ENCODE measurements around the gene DYSF.
"Not testable (repeated sequence)": the region's sequence is repeated elsewhere in the genome, so short reads cannot be mapped to it uniquely, and the experiment has no call there.

The DYSF gene

GRCh38 chr2:71633086-71633485, 179.7 kb downstream of the DYSF start:
- DNase-seq (ENCODE audit: low read depth in 4 of 4, low spot score in 1 of 4) = no peak

- DNase-seq (ENCODE audit: low read depth in 4 of 4, low spot score in 1 of 4) = no peak
Measured at GRCh38 chr2:71634567-71634966, 181.2 kb downstream of the DYSF start.

- no peak for DNase-seq (ENCODE audit: low read depth in 4 of 4, low spot score in 1 of 4)
Measured at GRCh38 chr2:71635798-71636197, 182.4 kb downstream of the DYSF start.

- DNase-seq (ENCODE audit: low read depth in 4 of 4, low spot score in 1 of 4) = no peak
Measured at GRCh38 chr2:71637168-71637567, 183.8 kb downstream of the DYSF start.

GRCh38 chr2:71637736-71638135, 184.4 kb downstream of the DYSF start:
- DNase-seq (ENCODE audit: low read depth in 4 of 4, low spot score in 1 of 4) = no peak

- DNase-seq (ENCODE audit: low read depth in 4 of 4, low spot score in 1 of 4) = no peak
Measured at GRCh38 chr2:71639735-71640134, 186.4 kb downstream of the DYSF start.

GRCh38 chr2:71640489-71640888, 187.1 kb downstream of the DYSF start:
- DNase-seq (ENCODE audit: low read depth in 4 of 4, low spot score in 1 of 4) = no peak

- no peak for DNase-seq (ENCODE audit: low read depth in 4 of 4, low spot score in 1 of 4)
Measured at GRCh38 chr2:71643674-71644357, 190.5 kb downstream of the DYSF start.

- DNase-seq (ENCODE audit: low read depth in 4 of 4, low spot score in 1 of 4) = no peak
Measured at GRCh38 chr2:71646028-71646427, 192.7 kb downstream of the DYSF start.

GRCh38 chr2:71647356-71647755, 194.0 kb downstream of the DYSF start:
- no peak for DNase-seq (ENCODE audit: low read depth in 4 of 4, low spot score in 1 of 4)

- no peak for DNase-seq (ENCODE audit: low read depth in 4 of 4, low spot score in 1 of 4)
Measured at GRCh38 chr2:71655498-71655897, 202.1 kb downstream of the DYSF start.

- DNase-seq (ENCODE audit: low read depth in 4 of 4, low spot score in 1 of 4) = not testable (repeated sequence)
Measured at GRCh38 chr2:71658256-71658655, 204.9 kb downstream of the DYSF start.

GRCh38 chr2:71658771-71659170, 205.4 kb downstream of the DYSF start:
- DNase-seq (ENCODE audit: low read depth in 4 of 4, low spot score in 1 of 4) = no peak

GRCh38 chr2:71659868-71660518, 206.6 kb downstream of the DYSF start:
- DNase-seq (ENCODE audit: low read depth in 4 of 4, low spot score in 1 of 4) = no peak

GRCh38 chr2:71661782-71662181, 208.4 kb downstream of the DYSF start:
- DNase-seq (ENCODE audit: low read depth in 4 of 4, low spot score in 1 of 4) = no peak

- no peak for DNase-seq (ENCODE audit: low read depth in 4 of 4, low spot score in 1 of 4)
Measured at GRCh38 chr2:71662665-71663394, 209.5 kb downstream of the DYSF start.

- DNase-seq (ENCODE audit: low read depth in 4 of 4, low spot score in 1 of 4) = no peak
Measured at GRCh38 chr2:71664161-71664560, 210.8 kb downstream of the DYSF start.

- no peak for DNase-seq (ENCODE audit: low read depth in 4 of 4, low spot score in 1 of 4)
Measured at GRCh38 chr2:71665168-71666093, 212.1 kb downstream of the DYSF start.

- no peak for DNase-seq (ENCODE audit: low read depth in 4 of 4, low spot score in 1 of 4)
Measured at GRCh38 chr2:71666094-71666474, 212.7 kb downstream of the DYSF start.

- DNase-seq (ENCODE audit: low read depth in 4 of 4, low spot score in 1 of 4) = no peak
Measured at GRCh38 chr2:71667256-71668182, 214.2 kb downstream of the DYSF start.
